Adrenal gland (tissue), 12 donors: Measurements from ENCODE around the gene RALGAPB. TPM values are rescaled to one million over a fixed set of nuclear protein-coding genes. Genes with fewer than 3 reads are reported as not detected.

Experiments
- DNase-seq, 7 donors: peaks; one replicate each; pipeline ENCODE4 v3.0.0-alpha.2; 2019 to 2020
- H3K27ac ChIP-seq, 5 donors: fragments of 200-600 bp; sonication (generic) in 4 of 5; 1 replicate in 3 of 5; 2 replicates in 2 of 5; pipeline versions ENCODE4 v1.5.1 to v1.8.0; 2016 to 2020; ENCODE audit warnings: mild to moderate bottlenecking in 1 of 5
- H3K27me3 ChIP-seq: fragments of 200-600 bp; 2 replicates; pipeline ENCODE4 v1.8.0; 2021
- H3K36me3 ChIP-seq, 2 donors: fragments of 200-600 bp; replicated peaks in 1 of 2; 1 replicate in 1 of 2; 2 replicates in 1 of 2; pipeline versions ENCODE4 v1.5.1 to v1.8.0; 2018 to 2022
- H3K4me1 ChIP-seq, 2 donors: fragments of 200-600 bp; replicated peaks in 1 of 2; 1 replicate in 1 of 2; 2 replicates in 1 of 2; pipeline versions ENCODE4 v1.5.1 to v1.8.0; 2018 to 2021
- H3K4me3 ChIP-seq, 4 donors: fragments of 200-600 bp; sonication (generic) in 3 of 4; one replicate each; pipeline ENCODE4 v1.5.1; 2016 to 2018
- H3K9me3 ChIP-seq, 3 donors: fragments of 200-600 bp; sonication (generic) in 1 of 3; replicated peaks in 1 of 3; 1 replicate in 2 of 3; 2 replicates in 1 of 3; pipeline versions ENCODE4 v1.5.1 to v1.8.0; 2016 to 2021
- POLR2A ChIP-seq, 2 donors: fragments of 450-650 bp; IDR thresholded peaks; one replicate each; pipeline ENCODE4 v1.6.1; 2017; ENCODE audit warnings: antibody characterized with exemption in 2 of 2, mild to moderate bottlenecking in 2 of 2, moderate library complexity in 1 of 2
- WGBS, 4 donors: extraction: QIAGEN DNeasy Blood & Tissue Kit in 2 of 4; methylation state at CpG; one replicate each; pipeline versions ENCODE4 v1.1.5 to v1.1.7; 2013 to 2017; 5-methylcytosine and 5-hydroxymethylcytosine counted together
- intact Hi-C, 2 donors: fragments of 100-400 bp; cut with DNase I; formaldehyde crosslinking; loops; one replicate each; pipeline versions ENCODE4 v1.14.1 to v1.15.0; 2022 to 2023
- polyA plus RNA-seq, 3 donors: library from polyadenylated mRNA; stranded (reverse); fragments of 200-250 nt in 2 of 3; fragments of 350-450 nt in 1 of 3; fragmentation: Illumina TruSeq in 1 of 3; extraction: RNeasy Lipid Tissue Mini Kit (QIAGEN cat#74804) in 1 of 3; gene quantifications; one replicate each; pipeline ENCODE4 v1.2.3, GENCODE V29; 2013 to 2014
- total RNA-seq, 9 donors: library from RNA; depleted of rRNA in 4 of 9; stranded (reverse); fragments of >200 nt in 4 of 9; fragments of 120-200 nt in 1 of 9; fragmentation: NEBNext Ultra II Directional in 1 of 9; extraction: Animal tissue kit (Norgen Biotek cat#: 25700) in 1 of 9; gene quantifications; one replicate each; pipeline versions ENCODE4 v1.1.0 to v1.2.4, GENCODE V29; 2013 to 2023
- TF ChIP-seq, protein P1 (sequence below), 6 experiments: fragments of 450-650 bp in 4 of 6; fragments of 200-600 bp in 2 of 6; sonication (generic) in 1 of 6; IDR thresholded peaks; 1 replicate in 5 of 6; 2 replicates in 1 of 6; pipeline versions ENCODE4 v1.5.1 to v1.8.0; 2016 to 2021; ENCODE audit warnings: antibody characterized with exemption in 6 of 6, mild to moderate bottlenecking in 2 of 6, moderate library complexity in 1 of 6
- donor health status: healthy with polysubstance abuse.
- donor health status: Bipolar disorder and iron deficiency.
- donor health status: DM: yes; HTN: yes; CAD: no.
- donor health status: DM: no; HTN: no; CAD: no.
- donor health status: DM: no; HTN: no; CAD: no.
- donor health status: DM: yes; HTN: yes; CAD: no.

RALGAPB gene
- total and polyA plus RNA-seq, 12 donors: 11.7 to 44.7 (median 31.7) TPM

DNA sequence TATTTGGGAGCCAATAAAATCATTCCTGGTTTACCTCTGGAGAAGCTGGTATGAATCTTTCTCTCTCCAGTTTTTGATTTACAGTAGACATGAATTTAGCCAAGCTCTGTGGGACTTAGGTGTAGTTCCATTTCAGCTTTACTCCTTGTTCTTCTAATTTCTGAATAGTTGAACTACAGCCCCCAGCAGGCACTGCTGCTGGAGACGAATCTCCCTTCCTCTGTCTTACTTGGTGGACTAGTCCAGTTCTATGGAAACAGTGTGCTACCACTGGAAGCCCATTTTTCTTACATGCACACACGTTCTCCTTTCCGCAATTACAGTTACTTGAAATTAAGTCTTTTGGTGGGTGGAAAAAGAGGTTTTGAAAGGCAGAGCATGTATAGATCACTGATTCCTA lies 42.3 kb downstream of the RALGAPB start:
- 76 to 86% (median 80%) methylated on average over 3 of the region's 3 CpGs for WGBS, 4 donors
- no peak overlapping the region for H3K4me3 ChIP-seq
- no peak for TF ChIP-seq POLR2A (IDR thresholded peaks at IDR 0.05)
- TF ChIP-seq, protein P1, sequence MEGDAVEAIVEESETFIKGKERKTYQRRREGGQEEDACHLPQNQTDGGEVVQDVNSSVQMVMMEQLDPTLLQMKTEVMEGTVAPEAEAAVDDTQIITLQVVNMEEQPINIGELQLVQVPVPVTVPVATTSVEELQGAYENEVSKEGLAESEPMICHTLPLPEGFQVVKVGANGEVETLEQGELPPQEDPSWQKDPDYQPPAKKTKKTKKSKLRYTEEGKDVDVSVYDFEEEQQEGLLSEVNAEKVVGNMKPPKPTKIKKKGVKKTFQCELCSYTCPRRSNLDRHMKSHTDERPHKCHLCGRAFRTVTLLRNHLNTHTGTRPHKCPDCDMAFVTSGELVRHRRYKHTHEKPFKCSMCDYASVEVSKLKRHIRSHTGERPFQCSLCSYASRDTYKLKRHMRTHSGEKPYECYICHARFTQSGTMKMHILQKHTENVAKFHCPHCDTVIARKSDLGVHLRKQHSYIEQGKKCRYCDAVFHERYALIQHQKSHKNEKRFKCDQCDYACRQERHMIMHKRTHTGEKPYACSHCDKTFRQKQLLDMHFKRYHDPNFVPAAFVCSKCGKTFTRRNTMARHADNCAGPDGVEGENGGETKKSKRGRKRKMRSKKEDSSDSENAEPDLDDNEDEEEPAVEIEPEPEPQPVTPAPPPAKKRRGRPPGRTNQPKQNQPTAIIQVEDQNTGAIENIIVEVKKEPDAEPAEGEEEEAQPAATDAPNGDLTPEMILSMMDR (IDR thresholded peaks at IDR 0.05): no peak

DNA sequence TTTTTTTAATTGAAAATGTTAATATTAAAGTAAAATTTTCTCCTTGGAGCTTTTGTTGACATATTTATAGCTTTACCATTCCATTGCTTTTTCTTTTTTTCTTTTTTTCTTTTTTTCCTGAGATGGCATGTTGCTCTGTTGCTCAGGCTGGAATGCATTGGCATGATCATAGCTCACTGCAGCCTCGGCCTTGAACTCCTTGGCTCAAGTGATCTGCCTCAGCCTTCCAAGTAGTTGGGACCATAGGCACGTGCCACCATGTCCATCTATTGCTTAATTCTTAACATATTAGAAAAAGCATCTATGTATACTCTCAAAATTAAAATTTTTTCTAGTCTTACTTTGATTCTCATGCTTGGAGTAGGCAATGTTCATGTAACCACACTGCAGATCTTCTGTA lies 43.0 kb downstream of the RALGAPB start:
- peak in 6 of 7 donors; percentile 64 to 87 (median 77) for DNase-seq
- no peak overlapping the region for H3K4me3 ChIP-seq
- H3K36me3 ChIP-seq: peaks cover 0 to 7% of the 10 kb centered on the region in 2 donors
- H3K27ac ChIP-seq: peak overlapping the region in 1 of 5 donors; percentile 60
- no peaks in the 10 kb centered on the region for H3K9me3 ChIP-seq
- intact Hi-C loops: no loop called here
- H3K4me1 ChIP-seq: peaks cover 12 to 20% of the 10 kb centered on the region in 2 donors
- no peaks in the 10 kb centered on the region for H3K27me3 ChIP-seq
- WGBS, 4 donors: 38 to 54% (median 44%) methylated on average over 2 of the region's 2 CpGs
- TF ChIP-seq POLR2A (IDR thresholded peaks at IDR 0.05): no peak
- TF ChIP-seq, protein P1 (IDR thresholded peaks at IDR 0.05): no peak

More for the DNA sequence above, 42.3 kb downstream of the RALGAPB start:
- Histone ChIP-seq H3K9me3 (no peaks in the 10 kb centered on the region), H3K27ac (peak overlapping the region in 1 of 5 donors; percentile 60), H3K27me3 (no peaks in the 10 kb centered on the region), H3K4me1 (peaks cover 12 to 20% of the 10 kb centered on the region in 2 donors), H3K36me3 (peaks cover 0 to 7% of the 10 kb centered on the region in 2 donors)
- intact Hi-C loops: no loop called here
- DNase-seq: no peak

DNA sequence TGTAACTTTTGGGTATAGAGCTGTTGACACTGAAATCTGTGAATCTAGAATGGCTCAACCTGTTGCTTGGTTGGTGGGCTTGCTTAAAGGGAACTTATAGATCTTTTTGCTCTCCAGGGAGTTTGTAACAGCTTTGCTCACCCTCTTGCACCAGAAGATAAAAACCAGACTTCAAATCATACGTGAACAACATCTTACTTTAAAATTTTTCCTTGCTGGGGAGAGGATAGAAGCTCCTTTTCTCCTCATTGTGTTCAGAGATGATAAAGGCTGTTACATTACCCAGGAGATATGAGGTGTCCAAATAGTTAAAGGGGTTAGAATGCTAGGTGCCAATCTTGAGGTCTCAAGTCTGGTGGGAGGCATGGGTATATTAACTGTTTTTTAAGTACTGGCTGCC lies 46.8 kb downstream of the RALGAPB start:
- intact Hi-C loops: no loop called here
- Histone ChIP-seq H3K27ac (no peak overlapping the region), H3K9me3 (no peaks in the 10 kb centered on the region), H3K4me1 (peaks cover 8 to 14% of the 10 kb centered on the region in 2 donors), H3K4me3 (no peak overlapping the region), H3K27me3 (no peaks in the 10 kb centered on the region), H3K36me3 (peaks cover 0 to 17% of the 10 kb centered on the region in 2 donors)
- no peak for TF ChIP-seq POLR2A (IDR thresholded peaks at IDR 0.05)
- TF ChIP-seq, protein P1 (IDR thresholded peaks at IDR 0.05): no peak
- WGBS, 4 donors: 85 to 95% (median 94%) methylated on average over 1 of the region's 1 CpG
- no peak for DNase-seq

DNA sequence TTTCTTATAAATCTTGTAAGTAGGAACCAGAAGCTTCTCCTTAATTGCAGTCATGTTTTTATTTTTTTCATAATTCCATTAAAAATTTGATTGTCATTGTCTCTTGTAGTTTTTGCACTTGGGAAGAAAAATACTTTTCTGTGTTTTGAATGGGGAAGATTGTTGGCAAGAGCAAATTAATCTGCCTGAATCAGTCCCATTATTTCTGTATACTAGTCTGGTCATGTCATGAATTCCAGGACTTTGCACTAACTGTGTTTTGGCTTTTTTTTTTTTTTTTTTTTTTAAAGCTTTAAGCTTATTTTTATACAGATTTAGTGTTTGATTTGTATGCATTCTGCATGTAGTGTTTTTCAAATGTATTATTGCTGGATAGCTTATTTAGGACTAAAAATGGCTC lies 47.6 kb downstream of the RALGAPB start:
- Histone ChIP-seq H3K36me3 (peaks cover 0 to 23% of the 10 kb centered on the region in 2 donors), H3K9me3 (no peaks in the 10 kb centered on the region), H3K27me3 (no peaks in the 10 kb centered on the region), H3K4me3 (no peak overlapping the region), H3K27ac (no peak overlapping the region), H3K4me1 (peaks cover under 1 to 12% of the 10 kb centered on the region in 2 donors)
- TF ChIP-seq, protein P1 (IDR thresholded peaks at IDR 0.05): no peak
- TF ChIP-seq POLR2A (IDR thresholded peaks at IDR 0.05): no peak
- intact Hi-C loops: no loop called here
- no peak for DNase-seq
